K562 (cell line): ENCODE data around the gene SNRNP200.

Source experiments
- CREM ChIP-seq: IDR thresholded peaks from 2 replicates; pipeline ENCODE4 v1.6.1; 2014; ENCODE audit warnings: antibody characterized with exemption, low read depth
- MXI1 ChIP-seq: IDR thresholded peaks from 2 replicates; pipeline ENCODE4 v1.6.1; 2011; ENCODE audit warnings: low read depth, mild to moderate bottlenecking, improper control_type of control experiment, low read length
- NONO ChIP-seq, 2 experiments: fragments of 200-400 bp in 1 of 2; fragments of 450-650 bp in 1 of 2; formaldehyde crosslinking in 1 of 2; IDR thresholded peaks; 2 replicates each; pipeline ENCODE4 v1.6.1; 2017; ENCODE audit warnings: low read depth in 2 of 2, mild to moderate bottlenecking in 2 of 2, moderate library complexity in 2 of 2, low read length in 1 of 2
- PHF8 ChIP-seq: fragments of 200-600 bp; sonication (generic); IDR thresholded peaks from 2 replicates; pipeline ENCODE4 v1.6.1; 2012; ENCODE audit warnings: mixed run types, mild to moderate bottlenecking, inconsistent platforms, low read length, moderate library complexity, borderline replicate concordance
- STAG1 ChIP-seq: sonication (generic); formaldehyde crosslinking; IDR thresholded peaks from 2 replicates; pipeline ENCODE4 v1.5.0; 2020; ENCODE audit warnings: missing genetic modification reagents, borderline replicate concordance
- TCF7L2 ChIP-seq: fragments of 150-350 bp; IDR thresholded peaks from 2 replicates; pipeline ENCODE4 v1.6.1; 2016; ENCODE audit warnings: low read depth, mild to moderate bottlenecking, low read length, moderate library complexity
- ZNF232 ChIP-seq: sonication (generic); formaldehyde crosslinking; IDR thresholded peaks from 2 replicates; pipeline ENCODE4 v1.8.0; 2022; ENCODE audit warnings: mild to moderate bottlenecking, missing genetic modification reagents
- TF ChIP-seq, protein P1 (sequence below), 3 experiments: IDR thresholded peaks in 2 of 3; conservative IDR thresholded peaks in 1 of 3; 2 replicates each; pipeline ENCODE4 v1.5.1; 2011 to 2012; ENCODE audit warnings: low read length in 3 of 3, mild to moderate bottlenecking in 3 of 3, control low read depth in 2 of 3, improper control_type of control experiment in 1 of 3, inconsistent platforms in 1 of 3, low read depth in 1 of 3, mixed read lengths in 1 of 3, moderate library complexity in 1 of 3; ENCODE audit not compliant: insufficient read depth in 2 of 3
- TF ChIP-seq, protein P2 (sequence below): fragments of 450-650 bp; formaldehyde crosslinking; IDR thresholded peaks from 2 replicates; pipeline ENCODE4 v1.4.0; 2020; ENCODE audit warnings: mild to moderate bottlenecking, moderate library complexity

DNA sequence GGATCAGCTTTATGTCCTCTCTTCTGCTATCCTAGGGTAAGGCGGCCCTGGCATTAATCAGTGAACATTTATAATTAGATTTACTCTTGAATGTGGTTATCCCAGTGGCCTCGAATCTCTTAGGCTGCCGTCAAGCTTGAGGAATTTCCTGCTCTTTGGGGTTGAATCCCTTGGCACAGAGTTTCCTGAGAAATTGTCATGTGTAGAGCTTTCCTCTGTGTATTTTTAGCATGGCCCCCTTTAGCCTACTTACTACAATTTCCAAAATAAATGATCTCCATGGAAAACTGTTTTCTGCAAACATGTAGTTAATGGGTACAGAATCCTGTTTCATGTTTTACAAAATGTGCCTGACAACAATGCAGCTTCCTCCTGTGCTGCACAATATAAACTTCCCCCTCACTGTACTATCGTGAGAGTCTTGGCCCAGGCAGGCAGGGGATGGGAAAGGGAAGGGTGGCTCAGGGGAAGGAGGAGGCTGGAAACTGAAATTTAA, 48.3 kb upstream of the SNRNP200 start:
- TF ChIP-seq ZNF232 (no peak), PHF8 (no peak), NONO (IDR thresholded peaks at IDR 0.05; ENCODE audit: low read depth in 2 of 2, low read length in 1 of 2) (no peak), TCF7L2 (no peak), STAG1 (CRISPR knock-in tag) (no peak), CREM (no peak), MXI1 (no peak)
- TF ChIP-seq, protein P1, sequence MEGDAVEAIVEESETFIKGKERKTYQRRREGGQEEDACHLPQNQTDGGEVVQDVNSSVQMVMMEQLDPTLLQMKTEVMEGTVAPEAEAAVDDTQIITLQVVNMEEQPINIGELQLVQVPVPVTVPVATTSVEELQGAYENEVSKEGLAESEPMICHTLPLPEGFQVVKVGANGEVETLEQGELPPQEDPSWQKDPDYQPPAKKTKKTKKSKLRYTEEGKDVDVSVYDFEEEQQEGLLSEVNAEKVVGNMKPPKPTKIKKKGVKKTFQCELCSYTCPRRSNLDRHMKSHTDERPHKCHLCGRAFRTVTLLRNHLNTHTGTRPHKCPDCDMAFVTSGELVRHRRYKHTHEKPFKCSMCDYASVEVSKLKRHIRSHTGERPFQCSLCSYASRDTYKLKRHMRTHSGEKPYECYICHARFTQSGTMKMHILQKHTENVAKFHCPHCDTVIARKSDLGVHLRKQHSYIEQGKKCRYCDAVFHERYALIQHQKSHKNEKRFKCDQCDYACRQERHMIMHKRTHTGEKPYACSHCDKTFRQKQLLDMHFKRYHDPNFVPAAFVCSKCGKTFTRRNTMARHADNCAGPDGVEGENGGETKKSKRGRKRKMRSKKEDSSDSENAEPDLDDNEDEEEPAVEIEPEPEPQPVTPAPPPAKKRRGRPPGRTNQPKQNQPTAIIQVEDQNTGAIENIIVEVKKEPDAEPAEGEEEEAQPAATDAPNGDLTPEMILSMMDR (IDR thresholded peaks at IDR 0.05 in 2 of 3, conservative IDR thresholded peaks at IDR 0.05 in 1 of 3; ENCODE audit: insufficient read depth in 2 of 3, low read depth in 1 of 3, low read length in 3 of 3), result no peak
- TF ChIP-seq, protein P2, sequence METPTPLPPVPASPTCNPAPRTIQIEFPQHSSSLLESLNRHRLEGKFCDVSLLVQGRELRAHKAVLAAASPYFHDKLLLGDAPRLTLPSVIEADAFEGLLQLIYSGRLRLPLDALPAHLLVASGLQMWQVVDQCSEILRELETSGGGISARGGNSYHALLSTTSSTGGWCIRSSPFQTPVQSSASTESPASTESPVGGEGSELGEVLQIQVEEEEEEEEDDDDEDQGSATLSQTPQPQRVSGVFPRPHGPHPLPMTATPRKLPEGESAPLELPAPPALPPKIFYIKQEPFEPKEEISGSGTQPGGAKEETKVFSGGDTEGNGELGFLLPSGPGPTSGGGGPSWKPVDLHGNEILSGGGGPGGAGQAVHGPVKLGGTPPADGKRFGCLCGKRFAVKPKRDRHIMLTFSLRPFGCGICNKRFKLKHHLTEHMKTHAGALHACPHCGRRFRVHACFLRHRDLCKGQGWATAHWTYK (CRISPR knock-in tag), result no peak
